HepG2 (cell line): ENCODE data around the gene FUT6. TPM values are rescaled to one million over a fixed set of nuclear protein-coding genes. Genes with fewer than 3 reads are reported as not detected.

Experiments used
- DPF2 ChIP-seq: sonication (generic); formaldehyde crosslinking; IDR thresholded peaks from 2 replicates; pipeline ENCODE4 v1.4.0; 2020; ENCODE audit warnings: mild to moderate bottlenecking, low read depth, missing genetic modification reagents, borderline replicate concordance
- GABPA ChIP-seq, 2 experiments: IDR thresholded peaks; 2 replicates each; pipeline ENCODE4 v1.6.1; 2011 to 2016; ENCODE audit warnings: low read depth in 2 of 2, low read length in 1 of 2, missing biosample characterization in 1 of 2, missing genetic modification characterization in 1 of 2
- HNF4A ChIP-seq: sonication (generic); formaldehyde crosslinking; IDR thresholded peaks from 2 replicates; pipeline ENCODE4 v1.4.0; 2020; ENCODE audit warnings: missing genetic modification reagents
- KLF11 ChIP-seq: IDR thresholded peaks from 2 replicates; pipeline ENCODE4 v1.6.1; 2016; ENCODE audit warnings: missing compliant biosample characterization
- LCORL ChIP-seq, 2 experiments: fragments of 450-650 bp in 1 of 2; sonication (generic) in 1 of 2; formaldehyde crosslinking in 1 of 2; IDR thresholded peaks; 2 replicates each; pipeline versions ENCODE4 v1.5.0 to v1.6.1; 2017 to 2020; ENCODE audit warnings: antibody characterized with exemption in 1 of 2, missing genetic modification reagents in 1 of 2
- MXI1 ChIP-seq: IDR thresholded peaks from 3 replicates; pipeline ENCODE4 v1.6.1; 2012; ENCODE audit warnings: low read depth, low read length, inconsistent platforms, borderline replicate concordance
- POLR2A ChIP-seq, 2 experiments: IDR thresholded peaks; 2 replicates each; pipeline ENCODE4 v1.6.1; 2011; ENCODE audit warnings: low read depth in 2 of 2, low read length in 2 of 2, mild to moderate bottlenecking in 1 of 2, moderate library complexity in 1 of 2; ENCODE audit not compliant: insufficient read depth in 1 of 2
- REST ChIP-seq, 2 experiments: IDR thresholded peaks; 2 replicates each; pipeline ENCODE4 v1.6.1; 2011 to 2012; ENCODE audit warnings: low read length in 2 of 2, borderline replicate concordance in 1 of 2, low read depth in 1 of 2, mild to moderate bottlenecking in 1 of 2, moderate library complexity in 1 of 2
- SMAD3 ChIP-seq: sonication (generic); formaldehyde crosslinking; IDR thresholded peaks from 2 replicates; pipeline ENCODE4 v1.4.0; 2020; ENCODE audit warnings: missing genetic modification reagents
- SP2 ChIP-seq: sonication (generic); formaldehyde crosslinking; IDR thresholded peaks from 2 replicates; pipeline ENCODE4 v1.5.1; 2020; ENCODE audit warnings: mild to moderate bottlenecking, missing genetic modification reagents
- TRAFD1 ChIP-seq: sonication (generic); formaldehyde crosslinking; IDR thresholded peaks from 2 replicates; pipeline ENCODE4 v1.5.1; 2020; ENCODE audit warnings: missing genetic modification reagents, mild to moderate bottlenecking, borderline replicate concordance
- ZNF331 ChIP-seq: sonication (generic); formaldehyde crosslinking; IDR thresholded peaks from 2 replicates; pipeline ENCODE4 v1.4.0; 2020; ENCODE audit warnings: missing genetic modification reagents
- ZNF652 ChIP-seq: IDR thresholded peaks from 2 replicates; pipeline ENCODE4 v1.6.1; 2016; ENCODE audit warnings: low read depth, borderline replicate concordance
- ZNF777 ChIP-seq: sonication (generic); formaldehyde crosslinking; IDR thresholded peaks from 2 replicates; pipeline ENCODE4 v1.4.0; 2020; ENCODE audit warnings: missing genetic modification reagents
- ZNF788 ChIP-seq: sonication (generic); formaldehyde crosslinking; IDR thresholded peaks from 2 replicates; pipeline ENCODE4 v1.5.0; 2020; ENCODE audit warnings: mild to moderate bottlenecking, missing genetic modification reagents, borderline replicate concordance
- polyA plus RNA-seq, 8 experiments: library from polyadenylated mRNA; depleted of rRNA in 3 of 8; stranded (reverse) in 7 of 8; unstranded in 1 of 8; fragments of >200 nt; fragmentation: Illumina TruSeq in 4 of 8; extraction: Trizol in 4 of 8; gene quantifications; 2 replicates each; pipeline versions ENCODE4 v1.2.1 to v1.2.3, GENCODE V29; 2011 to 2016; ENCODE audit warnings: low read depth in 4 of 8, missing spikeins in 1 of 8, mixed read lengths in 1 of 8; ENCODE audit not compliant: insufficient read depth in 1 of 8
- total RNA-seq, 5 experiments: library from RNA; depleted of rRNA; stranded (reverse); fragments of >200 nt; fragmentation: Illumina TruSeq; extraction: Trizol; gene quantifications; 2 replicates each; pipeline ENCODE4 v1.2.3, GENCODE V29; 2016; ENCODE audit warnings: low read depth in 1 of 5
- TF ChIP-seq, protein P1 (sequence below): sonication (generic); formaldehyde crosslinking; IDR thresholded peaks from 2 replicates; pipeline ENCODE4 v1.8.0; 2022; ENCODE audit warnings: mild to moderate bottlenecking, missing genetic modification reagents, borderline replicate concordance
- TF ChIP-seq, protein P2 (sequence below): sonication (generic); formaldehyde crosslinking; IDR thresholded peaks from 2 replicates; pipeline ENCODE4 v1.4.0; 2020; ENCODE audit warnings: missing genetic modification reagents

FUT6 gene
- total and polyA plus RNA-seq, 2 of the 13 experiments (the other 11 are each of a cell fraction or from before 2014, with no cell fraction given): 8.2 to 27.7 TPM

DNA sequence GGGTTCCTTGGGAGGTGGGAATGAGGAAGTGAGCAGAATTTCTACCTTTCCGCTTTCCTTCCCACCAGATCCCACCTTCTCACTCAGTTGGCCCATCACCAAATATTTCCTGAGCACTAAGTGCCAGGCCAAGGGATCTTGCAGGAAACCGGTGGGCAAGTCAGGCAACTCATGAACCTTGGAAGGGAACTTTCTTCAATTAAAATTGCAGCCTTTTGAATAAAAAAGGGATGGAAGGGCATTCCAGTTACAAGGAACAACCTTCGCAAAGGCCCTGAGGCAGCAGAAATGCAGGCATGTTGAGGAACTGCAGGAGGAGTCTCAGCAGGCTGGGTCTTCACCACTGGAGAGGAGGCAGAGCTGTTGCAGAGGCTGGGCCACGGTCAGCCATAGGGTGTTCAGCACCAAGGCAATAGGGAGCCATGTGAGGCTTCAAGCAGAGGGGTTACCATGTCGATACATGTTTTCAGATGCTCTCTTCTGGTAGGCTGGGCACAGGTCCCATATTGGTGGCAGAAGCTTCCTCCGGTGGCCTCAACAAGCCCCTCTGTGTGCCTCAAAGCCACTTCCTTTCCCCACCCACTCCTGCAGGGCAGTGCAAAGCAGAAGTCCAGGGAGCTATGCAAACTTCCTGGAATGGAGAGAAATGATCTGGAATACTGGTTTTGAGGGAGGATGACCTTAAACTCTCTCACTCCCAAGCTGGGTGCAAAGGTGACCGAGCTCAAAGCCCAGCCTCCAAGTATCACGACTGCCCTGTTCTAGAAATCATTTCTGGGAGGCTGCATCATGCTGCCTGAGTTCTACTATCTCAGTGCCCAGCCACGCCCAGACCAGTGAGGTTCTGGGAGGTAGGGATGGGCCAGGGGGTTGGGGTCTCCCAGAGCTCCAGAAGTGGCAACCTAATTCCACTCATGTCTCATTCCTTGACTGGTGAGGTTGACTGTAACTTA, at the start of gene FUT6 (continued):
- TF ChIP-seq LCORL (IDR thresholded peaks at IDR 0.05): no peak
- peak; percentile 25; the same call in 1 of the 2 replicates for TF ChIP-seq LCORL (CRISPR knock-in tag; IDR thresholded peaks at IDR 0.05)
- TF ChIP-seq SMAD3 (CRISPR knock-in tag): no peak
- TF ChIP-seq POLR2A (IDR thresholded peaks at IDR 0.05; ENCODE audit: insufficient read depth in 1 of 2, low read depth in 2 of 2, low read length in 2 of 2): peak in 1 of 2 experiments; percentile 63; a peak in 2 of 4 replicates
- peak; percentile 53; the same call in 1 of the 2 replicates for TF ChIP-seq ZNF788 (CRISPR knock-in tag)
- TF ChIP-seq, protein P1, sequence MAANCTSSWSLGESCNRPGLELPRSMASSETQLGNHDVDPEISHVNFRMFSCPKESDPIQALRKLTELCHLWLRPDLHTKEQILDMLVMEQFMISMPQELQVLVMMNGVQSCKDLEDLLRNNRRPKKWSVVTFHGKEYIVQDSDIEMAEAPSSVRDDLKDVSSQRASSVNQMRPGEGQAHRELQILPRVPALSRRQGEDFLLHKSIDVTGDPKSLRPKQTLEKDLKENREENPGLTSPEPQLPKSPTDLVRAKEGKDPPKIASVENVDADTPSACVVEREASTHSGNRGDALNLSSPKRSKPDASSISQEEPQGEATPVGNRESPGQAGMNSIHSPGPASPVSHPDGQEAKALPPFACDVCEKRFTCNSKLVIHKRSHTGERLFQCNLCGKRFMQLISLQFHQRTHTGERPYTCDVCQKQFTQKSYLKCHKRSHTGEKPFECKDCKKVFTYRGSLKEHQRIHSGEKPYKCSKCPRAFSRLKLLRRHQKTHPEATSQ (CRISPR knock-in tag): no peak
- peak in 1 of 2 experiments; percentile 23; a peak in 1 of 4 replicates for TF ChIP-seq REST (IDR thresholded peaks at IDR 0.05; ENCODE audit: borderline replicate concordance in 1 of 2, low read depth in 1 of 2, low read length in 2 of 2)
- 0 out of 2 replicates have a peak, but pooled peaks have one; percentile 17 for TF ChIP-seq KLF11 (CRISPR knock-in tag)
- TF ChIP-seq, protein P2, sequence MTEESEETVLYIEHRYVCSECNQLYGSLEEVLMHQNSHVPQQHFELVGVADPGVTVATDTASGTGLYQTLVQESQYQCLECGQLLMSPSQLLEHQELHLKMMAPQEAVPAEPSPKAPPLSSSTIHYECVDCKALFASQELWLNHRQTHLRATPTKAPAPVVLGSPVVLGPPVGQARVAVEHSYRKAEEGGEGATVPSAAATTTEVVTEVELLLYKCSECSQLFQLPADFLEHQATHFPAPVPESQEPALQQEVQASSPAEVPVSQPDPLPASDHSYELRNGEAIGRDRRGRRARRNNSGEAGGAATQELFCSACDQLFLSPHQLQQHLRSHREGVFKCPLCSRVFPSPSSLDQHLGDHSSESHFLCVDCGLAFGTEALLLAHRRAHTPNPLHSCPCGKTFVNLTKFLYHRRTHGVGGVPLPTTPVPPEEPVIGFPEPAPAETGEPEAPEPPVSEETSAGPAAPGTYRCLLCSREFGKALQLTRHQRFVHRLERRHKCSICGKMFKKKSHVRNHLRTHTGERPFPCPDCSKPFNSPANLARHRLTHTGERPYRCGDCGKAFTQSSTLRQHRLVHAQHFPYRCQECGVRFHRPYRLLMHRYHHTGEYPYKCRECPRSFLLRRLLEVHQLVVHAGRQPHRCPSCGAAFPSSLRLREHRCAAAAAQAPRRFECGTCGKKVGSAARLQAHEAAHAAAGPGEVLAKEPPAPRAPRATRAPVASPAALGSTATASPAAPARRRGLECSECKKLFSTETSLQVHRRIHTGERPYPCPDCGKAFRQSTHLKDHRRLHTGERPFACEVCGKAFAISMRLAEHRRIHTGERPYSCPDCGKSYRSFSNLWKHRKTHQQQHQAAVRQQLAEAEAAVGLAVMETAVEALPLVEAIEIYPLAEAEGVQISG (CRISPR knock-in tag): 0 out of 2 replicates have a peak, but pooled peaks have one; percentile 37
- peak; percentile 85 for TF ChIP-seq HNF4A (CRISPR knock-in tag)
- no peak for TF ChIP-seq GABPA (IDR thresholded peaks at IDR 0.05; ENCODE audit: low read depth, low read length)
- TF ChIP-seq GABPA (CRISPR knock-in tag; IDR thresholded peaks at IDR 0.05; ENCODE audit: low read depth): peak; percentile 63; the same call in 1 of the 2 replicates
- no peak; the same call in 1 of the 2 replicates for TF ChIP-seq SP2 (CRISPR knock-in tag)
- peak; percentile 9; the same call in 1 of the 3 replicates for TF ChIP-seq MXI1
- TF ChIP-seq ZNF652 (CRISPR knock-in tag): peak; percentile 11; the same call in 1 of the 2 replicates
- TF ChIP-seq TRAFD1 (CRISPR knock-in tag): no peak; the same call in 1 of the 2 replicates
- TF ChIP-seq ZNF777: no peak
- peak; percentile 66; the same call in 1 of the 2 replicates for TF ChIP-seq DPF2 (CRISPR knock-in tag)
- peak; percentile 13; the same call in 1 of the 2 replicates for TF ChIP-seq ZNF331
